GM03348 (cell line): ENCODE results near the gene RNU6-1.
A peak's percentile ranks its signal among the peaks of the same experiment; 100 is the strongest.

Experiments used
- DNase-seq: peaks from one replicate; pipeline ENCODE4 v3.0.0; 2012; ENCODE audit warnings: low spot score

Gene RNU6-1

DNA sequence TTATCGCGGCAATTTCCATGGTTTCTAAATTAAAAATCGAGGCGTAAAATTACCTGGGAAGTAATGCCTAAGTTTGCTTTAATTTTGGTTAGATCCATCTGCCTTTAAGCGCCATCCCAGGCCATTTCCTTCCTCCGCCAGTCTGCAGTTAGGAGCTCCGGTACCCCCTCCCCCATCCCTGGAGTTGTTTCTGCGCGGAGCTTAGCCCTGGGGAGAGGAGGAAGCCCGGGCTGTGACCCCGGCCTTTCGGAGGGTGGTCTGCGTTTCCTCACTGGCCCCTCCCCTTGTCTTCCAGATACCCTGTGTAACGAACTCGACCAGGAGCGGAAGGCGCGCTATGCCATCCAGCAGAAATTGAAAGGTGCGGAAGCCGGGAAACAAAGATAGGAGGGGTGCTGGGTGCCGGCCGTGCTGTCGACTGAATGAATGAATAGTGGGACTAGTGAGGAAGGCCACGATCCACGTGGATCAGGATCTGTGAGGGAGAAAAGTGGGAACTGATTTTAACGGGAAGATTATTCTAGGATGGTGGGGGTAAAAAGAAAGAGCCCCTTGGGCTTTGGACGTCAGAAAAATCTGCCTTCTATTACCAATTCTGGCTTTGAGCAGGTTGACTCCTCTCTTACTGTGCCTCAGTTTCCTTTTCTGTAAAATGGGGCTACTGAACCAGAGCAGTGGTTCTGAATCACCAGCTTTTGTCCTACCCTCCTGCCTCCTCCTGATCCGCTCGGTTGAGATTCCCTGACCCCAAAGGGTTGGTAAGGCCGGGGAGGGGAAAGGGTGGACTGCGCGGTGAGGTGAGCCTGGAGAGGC lies 6.7 kb downstream of the RNU6-1 start:
- no peak for DNase-seq

DNA sequence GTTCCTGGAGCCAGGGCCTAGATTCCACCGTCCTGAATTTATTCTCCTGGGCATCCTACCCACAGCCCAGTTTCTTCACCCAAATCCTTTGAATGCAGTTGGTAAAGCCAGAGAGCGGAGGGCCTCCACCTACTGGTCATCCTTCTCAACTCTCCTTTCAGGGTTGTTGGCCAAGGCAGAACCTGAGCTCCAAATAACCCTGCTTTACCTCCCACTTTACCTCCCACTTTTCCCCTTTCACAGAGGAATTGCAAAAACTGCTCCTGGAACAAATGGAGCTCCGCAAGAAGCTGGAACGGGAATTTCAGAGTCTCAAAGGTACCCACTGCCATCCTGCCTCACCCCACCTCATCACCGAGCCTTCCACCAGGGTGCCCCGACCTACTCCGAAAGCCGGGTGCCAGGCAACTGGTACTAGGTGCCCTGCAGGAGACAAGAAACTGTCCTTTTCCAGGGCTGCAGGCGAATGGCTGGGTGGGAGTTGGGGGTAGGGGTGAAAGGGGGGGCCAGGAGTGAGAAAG lies 7.8 kb downstream of the RNU6-1 start:
- DNase-seq, result no peak

DNA sequence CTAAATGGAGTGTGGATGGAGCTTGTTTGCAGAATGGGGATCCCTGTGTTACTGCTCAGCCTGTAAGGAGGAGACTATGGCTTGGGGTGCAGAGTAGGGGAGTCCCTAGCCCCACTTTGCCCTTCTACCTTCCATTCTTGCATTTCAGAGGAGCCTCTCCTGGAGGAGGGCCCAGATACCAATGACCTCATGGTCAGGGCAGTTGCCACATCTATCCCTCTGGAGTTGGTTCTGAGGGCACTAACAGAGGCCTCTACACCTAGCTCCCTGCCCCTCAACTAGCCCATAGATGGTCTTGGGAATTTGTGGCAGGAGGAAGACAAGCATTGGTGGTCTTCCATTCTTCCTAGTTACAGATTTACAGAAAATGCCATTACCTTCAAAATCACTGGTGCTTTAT lies 8.5 kb downstream of the RNU6-1 start:
- DNase-seq, result no peak

DNA sequence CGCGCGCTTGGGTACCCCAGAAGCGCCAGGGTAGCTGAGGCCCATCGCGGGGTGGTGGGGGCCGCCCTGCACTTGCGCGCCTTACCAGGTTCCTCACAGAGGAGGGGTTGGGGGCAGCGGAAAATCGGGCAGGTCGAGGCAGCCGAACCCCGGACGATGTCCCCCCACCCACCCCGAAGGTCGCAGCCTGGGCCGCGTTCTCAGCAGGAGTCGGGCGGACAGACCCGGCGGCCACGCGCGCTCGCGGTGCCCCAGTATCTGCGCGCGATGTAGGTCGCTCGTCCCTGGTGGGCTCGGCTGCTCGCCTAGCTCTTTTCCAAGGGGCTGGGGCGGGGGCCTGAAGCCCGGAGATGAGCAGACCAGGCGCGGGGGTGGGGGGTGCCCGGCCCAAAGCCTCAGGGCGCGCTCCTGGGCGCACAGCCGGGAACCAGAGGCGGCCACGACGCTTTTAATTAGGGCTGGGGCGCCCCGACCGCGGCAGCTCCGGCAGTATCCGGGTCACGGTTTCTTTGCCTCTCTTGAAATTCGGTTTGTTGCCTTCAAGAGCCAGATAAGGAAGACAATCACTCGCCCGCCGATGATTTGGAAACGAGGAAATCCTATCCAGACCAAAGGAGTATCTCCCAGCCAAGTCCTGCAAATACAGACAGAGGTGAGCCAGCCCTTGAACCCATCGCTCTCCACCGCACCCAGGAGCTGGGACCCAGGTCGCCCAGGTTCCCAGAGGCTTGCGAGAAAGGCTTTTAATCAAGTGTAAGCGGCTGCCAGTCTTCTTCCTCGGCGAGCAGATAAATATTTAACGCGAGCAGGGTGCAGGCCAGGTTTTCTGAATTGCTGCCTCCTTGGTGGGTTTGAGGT lies 10.0 kb downstream of the RNU6-1 start:
- no peak for DNase-seq

DNA sequence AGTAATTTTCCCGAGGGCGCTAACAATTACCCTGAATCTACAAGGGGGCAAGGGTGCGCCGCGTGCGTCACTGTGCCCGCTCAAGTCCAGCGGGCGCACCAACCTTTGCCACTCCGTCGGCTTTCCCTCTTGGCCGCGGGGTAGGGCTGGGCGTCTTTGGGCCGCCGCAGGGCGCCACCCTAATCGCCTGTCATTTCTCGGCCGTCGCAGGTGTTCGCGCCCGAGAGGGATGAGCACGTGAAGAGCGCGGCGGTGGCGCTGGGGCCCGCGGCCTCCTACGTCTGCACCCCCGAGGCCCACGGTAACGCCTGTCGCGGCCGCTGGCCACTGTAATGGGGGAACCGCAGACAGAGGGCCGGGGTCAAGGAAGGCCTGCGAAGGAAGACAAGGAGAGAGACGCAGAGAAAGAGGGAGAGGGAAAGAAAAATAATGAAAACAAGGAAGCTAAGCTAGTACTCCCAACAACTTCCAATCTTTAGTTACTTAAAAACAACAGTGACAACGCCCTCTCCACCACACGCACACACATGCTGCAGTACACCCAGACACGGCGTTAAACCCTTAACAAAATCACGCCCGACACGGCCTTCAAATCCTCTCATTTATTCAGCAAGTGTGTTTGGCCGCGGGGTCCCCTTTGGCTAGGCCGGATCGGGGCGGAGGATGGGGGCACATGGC lies 10.7 kb downstream of the RNU6-1 start:
- no peak for DNase-seq

DNA sequence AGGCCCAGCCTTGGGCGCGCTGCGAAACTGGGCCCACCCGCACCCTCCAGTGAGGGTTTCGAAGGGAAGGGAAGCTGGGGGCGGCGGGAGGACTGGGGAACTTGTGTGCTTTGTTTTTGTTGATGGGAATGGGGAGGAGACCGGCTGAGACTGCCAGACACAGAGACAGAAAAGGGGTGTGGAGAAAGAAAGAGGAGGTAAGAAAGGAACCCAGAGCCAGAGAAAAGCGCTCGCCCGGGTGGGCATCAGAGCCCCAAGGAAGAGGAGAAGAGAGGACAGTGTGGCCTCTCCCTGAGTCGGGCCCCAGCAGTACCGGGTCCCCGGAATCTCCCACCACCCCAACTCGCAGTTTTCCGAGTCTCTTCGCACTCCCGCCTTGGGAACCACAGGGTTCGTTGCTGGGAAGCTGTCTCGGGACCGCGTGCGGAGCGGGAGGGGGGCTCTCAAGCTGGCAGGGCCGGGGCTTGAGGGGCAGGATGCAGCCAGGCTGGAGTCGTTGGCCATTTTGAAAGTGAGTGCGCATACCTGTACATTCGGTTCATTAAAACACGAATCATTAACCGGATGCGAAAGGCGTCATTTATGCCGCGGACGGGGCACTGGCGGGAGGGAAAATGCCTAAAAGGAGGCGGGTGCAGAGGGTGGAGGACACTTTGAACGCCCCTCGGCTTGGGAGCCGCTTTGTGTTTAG lies 11.4 kb downstream of the RNU6-1 start:
- DNase-seq, result no peak

DNA sequence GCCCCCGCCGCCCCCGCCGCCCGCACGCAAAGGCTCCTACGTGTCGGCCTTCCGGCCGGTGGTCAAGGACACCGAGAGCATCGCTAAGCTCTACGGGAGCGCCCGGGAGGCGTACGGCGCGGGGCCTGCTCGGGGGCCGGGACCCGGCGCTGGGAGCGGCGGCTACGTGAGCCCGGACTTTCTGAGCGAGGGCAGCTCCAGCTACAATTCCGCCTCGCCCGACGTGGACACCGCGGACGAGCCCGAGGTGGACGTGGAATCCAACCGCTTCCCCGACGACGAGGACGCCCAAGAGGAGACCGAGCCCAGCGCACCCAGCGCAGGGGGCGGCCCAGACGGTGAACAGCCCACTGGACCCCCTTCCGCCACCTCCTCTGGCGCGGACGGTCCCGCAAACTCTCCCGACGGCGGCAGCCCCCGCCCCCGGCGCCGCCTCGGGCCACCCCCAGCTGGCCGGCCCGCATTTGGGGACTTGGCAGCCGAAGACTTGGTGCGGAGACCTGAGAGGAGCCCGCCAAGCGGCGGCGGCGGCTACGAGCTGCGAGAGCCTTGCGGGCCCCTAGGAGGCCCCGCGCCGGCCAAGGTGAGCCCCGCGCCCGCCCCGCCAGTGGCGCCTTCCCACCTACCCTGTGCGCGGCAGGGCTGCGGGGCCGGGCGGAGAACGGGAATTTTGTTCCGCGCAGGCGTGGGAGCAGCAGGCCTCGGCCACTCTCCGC lies 12.1 kb downstream of the RNU6-1 start:
- no peak for DNase-seq

DNA sequence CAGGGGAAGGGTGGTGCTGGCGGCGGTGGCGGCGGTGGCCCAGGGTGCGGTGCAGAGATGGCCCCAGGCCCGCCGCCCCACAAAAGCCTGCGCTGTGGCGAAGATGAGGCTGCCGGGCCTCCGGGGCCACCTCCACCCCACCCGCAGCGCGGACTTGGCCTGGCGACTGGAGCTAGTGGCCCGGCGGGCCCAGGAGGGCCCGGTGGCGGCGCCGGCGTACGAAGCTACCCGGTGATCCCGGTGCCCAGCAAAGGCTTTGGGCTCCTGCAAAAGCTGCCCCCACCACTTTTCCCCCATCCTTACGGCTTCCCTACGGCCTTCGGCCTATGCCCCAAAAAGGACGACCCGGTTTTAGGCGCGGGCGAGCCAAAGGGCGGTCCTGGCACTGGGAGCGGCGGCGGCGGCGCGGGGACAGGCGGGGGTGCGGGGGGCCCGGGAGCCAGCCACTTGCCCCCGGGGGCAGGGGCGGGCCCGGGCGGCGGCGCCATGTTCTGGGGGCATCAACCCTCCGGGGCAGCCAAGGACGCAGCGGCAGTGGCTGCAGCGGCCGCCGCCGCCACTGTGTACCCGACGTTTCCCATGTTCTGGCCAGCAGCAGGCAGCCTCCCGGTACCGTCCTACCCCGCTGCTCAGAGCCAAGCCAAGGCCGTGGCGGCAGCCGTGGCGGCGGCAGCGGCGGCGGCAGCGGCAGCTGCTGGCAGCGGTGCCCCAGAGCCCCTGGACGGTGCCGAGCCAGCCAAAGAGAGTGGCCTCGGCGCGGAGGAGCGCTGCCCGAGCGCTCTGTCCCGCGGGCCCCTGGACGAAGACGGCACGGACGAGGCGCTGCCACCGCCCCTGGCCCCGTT lies 12.9 kb downstream of the RNU6-1 start:
- DNase-seq, result no peak

DNA sequence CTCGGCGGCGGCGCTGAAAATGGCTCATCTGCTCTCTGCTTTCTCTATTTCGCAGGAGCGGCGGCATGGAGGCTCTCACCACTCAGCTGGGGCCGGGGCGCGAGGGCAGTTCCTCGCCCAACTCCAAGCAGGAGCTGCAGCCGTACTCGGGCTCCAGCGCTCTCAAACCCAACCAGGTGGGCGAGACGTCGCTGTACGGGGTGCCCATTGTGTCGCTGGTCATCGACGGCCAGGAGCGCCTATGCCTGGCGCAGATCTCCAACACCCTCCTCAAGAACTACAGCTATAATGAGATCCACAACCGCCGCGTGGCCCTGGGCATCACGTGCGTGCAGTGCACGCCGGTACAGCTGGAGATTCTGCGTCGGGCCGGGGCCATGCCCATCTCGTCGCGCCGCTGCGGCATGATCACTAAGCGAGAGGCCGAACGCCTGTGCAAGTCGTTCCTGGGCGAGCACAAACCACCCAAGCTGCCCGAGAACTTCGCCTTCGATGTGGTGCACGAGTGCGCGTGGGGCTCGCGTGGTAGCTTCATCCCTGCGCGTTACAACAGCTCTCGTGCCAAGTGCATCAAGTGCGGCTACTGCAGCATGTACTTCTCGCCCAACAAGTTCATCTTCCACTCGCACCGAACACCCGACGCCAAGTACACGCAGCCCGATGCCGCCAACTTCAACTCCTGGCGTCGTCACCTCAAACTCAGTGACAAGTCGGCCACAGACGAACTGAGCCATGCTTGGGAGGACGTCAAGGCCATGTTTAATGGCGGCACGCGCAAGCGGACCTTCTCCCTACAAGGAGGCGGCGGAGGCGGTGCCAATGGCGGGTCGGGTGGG lies 13.7 kb downstream of the RNU6-1 start:
- DNase-seq, result no peak

DNA sequence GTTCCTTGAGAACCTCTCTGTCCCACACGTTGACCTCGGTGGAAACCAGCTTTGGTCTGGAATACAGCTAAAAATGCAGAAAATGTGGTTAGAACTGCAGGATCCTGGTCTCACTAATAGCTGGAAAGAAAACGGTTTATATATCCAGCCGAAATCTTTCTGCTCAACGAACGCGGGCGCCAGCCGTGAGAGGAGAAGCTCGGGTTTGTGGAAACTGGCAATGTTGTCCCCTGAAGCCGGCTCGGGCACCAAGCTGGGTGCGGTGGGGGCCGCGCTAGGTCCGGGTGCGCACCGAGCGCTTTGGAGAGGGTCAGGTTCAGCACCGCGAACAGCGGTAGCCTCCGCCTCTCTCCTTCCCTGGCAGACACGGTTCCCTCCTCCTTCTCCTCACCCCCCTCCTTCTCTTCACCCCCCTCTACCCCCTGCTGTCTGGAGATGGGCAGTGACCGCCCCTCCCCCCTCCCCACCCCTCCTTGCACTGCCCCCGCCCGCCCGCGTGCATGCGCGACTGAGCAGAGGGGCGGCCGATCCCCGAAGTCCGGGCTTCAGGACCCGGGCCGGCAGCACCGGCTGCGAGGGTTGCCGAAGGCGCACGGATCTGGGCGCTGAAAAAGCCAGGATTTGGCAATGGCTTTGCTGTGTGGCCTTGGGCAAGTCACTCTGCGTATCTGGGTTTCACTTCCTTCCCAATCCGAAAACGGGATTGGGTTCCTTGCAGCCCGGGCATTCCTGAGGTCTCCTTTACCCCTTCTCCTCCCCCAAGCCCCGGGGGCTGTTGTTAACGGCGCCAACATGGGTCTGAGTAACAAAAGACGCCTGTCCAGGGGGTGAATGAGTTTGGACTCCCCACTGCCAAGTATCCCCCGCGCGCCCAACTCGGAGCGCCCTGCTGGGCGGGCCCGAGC lies 14.6 kb downstream of the RNU6-1 start, which contains the start of gene SKOR1:
SKOR1 (plus strand) TSS at position 534 of the 905 bp plus-strand sequence; CDS start at position 628, 94 bp downstream.
- DNase-seq, result peak; percentile 81

DNA sequence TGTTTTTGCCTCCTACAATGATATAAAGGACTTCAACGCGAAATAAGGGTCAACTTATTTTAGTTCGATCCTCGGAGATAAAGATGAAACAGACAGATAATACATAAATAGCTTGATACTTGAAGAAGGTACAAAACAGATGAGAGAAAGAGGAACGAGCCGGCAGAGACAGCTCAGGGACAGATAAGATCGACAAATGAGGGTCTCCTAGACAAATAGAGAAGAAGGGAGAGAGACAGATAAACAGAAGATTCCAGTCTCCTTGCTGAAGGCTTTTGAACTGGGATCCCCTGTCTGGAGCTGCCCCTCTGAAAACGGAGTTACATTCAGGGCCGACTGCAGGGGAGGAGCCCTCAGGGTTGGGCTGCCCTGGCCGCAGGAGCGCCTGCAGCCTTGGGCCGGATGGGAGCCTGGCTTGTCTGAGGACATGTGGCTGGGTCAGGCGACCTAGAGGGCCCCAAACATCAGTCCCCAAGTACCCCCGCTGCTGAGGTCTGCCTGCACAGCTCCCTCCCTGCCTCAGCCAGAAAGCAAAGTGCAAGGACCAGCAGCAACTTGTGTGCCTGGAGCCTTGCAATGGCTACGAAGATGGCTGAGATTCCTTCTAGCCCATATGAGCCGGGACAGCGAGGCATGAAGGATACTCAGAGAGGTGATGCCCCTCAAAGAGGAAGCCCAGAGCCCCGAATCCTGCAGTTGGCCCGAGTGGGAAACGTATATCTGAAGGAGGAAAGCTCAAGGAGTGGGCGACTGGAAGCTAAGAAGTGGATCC lies 15.5 kb downstream of the RNU6-1 start:
- DNase-seq, result no peak

DNA sequence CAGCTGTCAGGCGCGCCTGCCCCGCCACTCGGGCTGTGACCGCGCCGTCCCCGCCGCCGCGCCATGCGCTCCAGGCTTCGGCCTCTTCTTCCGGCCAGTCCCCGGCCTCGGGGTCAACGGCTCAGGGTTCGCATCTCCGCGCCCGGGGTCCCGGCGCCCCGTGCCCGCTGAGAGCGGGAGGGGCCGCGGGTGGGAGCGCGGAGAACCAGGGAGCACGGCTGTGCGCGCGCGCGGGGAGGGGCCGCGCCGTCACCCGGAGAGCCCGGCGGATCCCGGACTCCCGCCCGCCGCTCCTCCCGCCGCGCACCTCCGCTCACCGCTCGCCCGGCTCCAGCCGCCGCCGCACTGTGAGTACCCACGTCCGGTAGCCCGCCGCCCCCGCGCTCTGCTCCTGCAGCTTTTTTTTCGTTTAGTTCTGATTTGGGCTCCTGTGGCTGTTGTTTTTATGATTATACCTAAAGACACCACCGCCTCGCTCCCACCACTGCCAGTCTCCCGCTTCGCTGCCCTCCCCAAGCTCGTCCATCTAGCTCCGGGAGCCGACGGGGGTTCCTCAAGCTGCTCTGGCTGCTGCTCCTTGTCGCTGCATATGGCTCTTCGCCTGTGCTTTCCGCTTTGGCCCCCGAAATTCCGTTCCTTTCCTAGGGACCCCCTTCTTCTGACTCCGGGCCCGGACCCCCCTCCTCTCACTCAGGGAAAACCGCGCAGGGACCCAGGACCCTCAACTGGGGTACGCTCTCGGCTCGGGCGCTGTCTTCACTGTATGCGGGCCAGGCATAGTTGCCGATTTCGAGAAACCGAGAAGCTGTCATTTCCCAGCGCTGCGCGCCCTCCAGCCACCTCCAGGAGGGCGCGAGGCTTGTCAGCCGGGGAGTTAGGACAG lies 16.3 kb downstream of the RNU6-1 start:
- no peak for DNase-seq

DNA sequence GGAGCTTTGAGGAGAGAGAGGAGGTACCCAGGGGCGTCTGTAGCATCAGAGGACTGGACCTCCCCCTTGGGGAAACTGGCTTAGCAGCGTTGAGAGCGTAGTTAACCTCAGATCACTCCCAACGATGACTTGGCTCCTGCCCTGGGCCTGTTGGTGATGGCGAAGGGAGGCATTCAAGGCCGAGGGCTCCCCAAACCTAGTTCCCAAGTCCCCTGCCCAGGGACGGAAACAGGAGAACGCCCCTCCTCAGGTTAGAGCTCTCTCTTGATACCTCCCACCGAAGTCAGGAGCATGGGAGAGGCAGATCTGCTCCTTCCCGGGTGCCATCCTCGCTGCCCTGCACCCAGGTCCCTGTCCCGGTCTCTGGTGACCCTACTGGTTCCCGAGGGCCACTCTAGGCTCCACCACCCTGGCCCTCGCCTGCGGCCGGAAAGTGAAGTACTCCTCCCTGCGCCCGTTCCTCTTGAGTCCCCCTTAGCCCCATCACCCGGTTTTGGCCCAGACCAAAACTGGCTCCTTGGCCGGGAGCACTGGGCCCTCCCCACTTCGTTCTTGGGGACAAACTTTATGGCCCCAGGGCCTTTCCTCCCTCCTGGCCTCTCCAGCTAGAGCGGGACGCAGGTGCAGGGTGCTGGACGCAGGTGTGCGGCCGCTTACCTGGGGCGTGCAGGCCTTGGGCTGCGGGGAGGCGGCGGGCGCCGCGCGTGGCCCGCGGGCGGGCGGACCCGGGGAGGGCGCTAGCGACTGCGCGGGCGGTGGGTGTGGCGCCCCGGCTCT lies 17.1 kb downstream of the RNU6-1 start:
- no peak for DNase-seq

DNA sequence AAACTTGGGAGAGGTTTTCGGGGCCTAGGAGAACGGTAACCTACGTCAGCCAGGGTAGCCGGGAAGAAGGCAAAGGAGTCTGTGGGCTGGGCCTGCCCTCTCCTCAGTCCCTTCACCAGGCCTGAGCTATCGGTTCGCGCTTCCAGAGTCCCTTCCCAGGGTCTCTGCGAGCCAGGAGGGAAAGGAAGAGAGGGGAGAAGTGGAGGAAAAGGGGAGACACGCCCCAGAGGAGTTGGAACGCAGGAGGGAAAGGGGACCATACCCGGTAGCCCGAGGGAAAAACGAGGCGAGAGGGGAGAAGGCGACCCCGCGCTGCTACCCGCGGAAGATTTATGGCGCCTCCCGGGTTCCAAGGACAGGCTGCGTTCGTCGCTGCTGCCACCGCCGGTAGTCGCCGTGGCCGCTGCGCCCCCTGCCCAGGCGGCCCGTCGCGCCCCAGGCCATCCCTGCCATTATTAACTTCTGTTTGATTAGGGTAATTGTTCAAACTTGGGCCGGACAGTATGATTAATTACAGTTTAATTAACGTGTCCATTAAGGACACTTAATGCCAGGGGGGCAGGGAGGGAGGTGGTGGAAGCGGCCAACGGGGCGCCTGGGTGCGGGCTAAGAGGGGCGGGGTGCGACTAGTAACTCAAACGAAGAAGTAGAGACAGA lies 17.9 kb downstream of the RNU6-1 start:
- DNase-seq, result no peak
